Neural cell (in vitro differentiated cells): ENCODE data around the gene IL31. TPM values are rescaled to one million over a fixed set of nuclear protein-coding genes. Genes with fewer than 3 reads are reported as not detected.
"Not testable (repeated sequence)": the region's sequence is repeated elsewhere in the genome, so short reads cannot be mapped to it uniquely, and the experiment has no call there.

ENCODE experiments used
- H2AFZ ChIP-seq: fragments of 200-600, 300-800 bp; sonication (generic), shearing (Covaris generic); 2 replicates; pipeline ENCODE4 v1.6.0; 2014; ENCODE audit warnings: low read depth, mild to moderate bottlenecking, antibody characterized with exemption, low read length, moderate library complexity
- H3F3A ChIP-seq: fragments of 200-600 bp; shearing (Covaris generic); 2 replicates; pipeline ENCODE4 v1.6.1; 2016; ENCODE audit warnings: mild to moderate bottlenecking, moderate library complexity, mixed read lengths, antibody characterized with exemption, low read length; ENCODE audit not compliant: insufficient read depth, poor library complexity, severe bottlenecking
- H3K27ac ChIP-seq: fragments of 200-600, 300-800 bp; sonication (generic), shearing (Covaris generic); 2 replicates; pipeline ENCODE4 v1.5.1; 2014; ENCODE audit warnings: mild to moderate bottlenecking, low read length, moderate library complexity
- H3K27me3 ChIP-seq: fragments of 300-800, 200-600 bp; sonication (generic), shearing (Covaris generic); 2 replicates; pipeline ENCODE4 v1.6.0; 2014; ENCODE audit warnings: mild to moderate bottlenecking, low read depth, low read length, moderate library complexity; ENCODE audit not compliant: insufficient read depth
- H3K36me3 ChIP-seq: fragments of 300-800, 200-600 bp; sonication (generic), shearing (Covaris generic); 2 replicates; pipeline ENCODE4 v1.5.1; 2014; ENCODE audit warnings: mild to moderate bottlenecking, antibody characterized with exemption, low read length, moderate library complexity; ENCODE audit not compliant: insufficient read depth
- H3K4me2 ChIP-seq: fragments of 300-800, 200-600 bp; sonication (generic), shearing (Covaris generic); 2 replicates; pipeline ENCODE4 v1.6.0; 2014; ENCODE audit warnings: mild to moderate bottlenecking, low read length
- H3K4me3 ChIP-seq: fragments of 300-800, 200-600 bp; sonication (generic), shearing (Covaris generic); 2 replicates; pipeline ENCODE4 v1.5.1; 2014; ENCODE audit warnings: mild to moderate bottlenecking, low read length, moderate library complexity
- H3K79me2 ChIP-seq: fragments of 200-600 bp; shearing (Covaris generic); replicated peaks from 2 replicates; pipeline ENCODE4 v1.6.0; 2014; ENCODE audit warnings: mild to moderate bottlenecking, low read length, moderate library complexity; ENCODE audit not compliant: insufficient read depth
- H3K9ac ChIP-seq: fragments of 300-800, 200-600 bp; sonication (generic), shearing (Covaris generic); 2 replicates; pipeline ENCODE4 v1.6.1; 2016; ENCODE audit warnings: mild to moderate bottlenecking, low read length, mixed read lengths
- H3K9me2 ChIP-seq: fragments of 200-600 bp; shearing (Covaris generic); 2 replicates; pipeline ENCODE4 v1.6.1; 2016; ENCODE audit warnings: mild to moderate bottlenecking, low read length, mixed read lengths; ENCODE audit not compliant: insufficient read depth
- H3K9me3 ChIP-seq: fragments of 200-600, 300-800 bp; sonication (generic), shearing (Covaris generic); 2 replicates; pipeline ENCODE4 v1.6.1; 2016; ENCODE audit warnings: mild to moderate bottlenecking, mixed run types, low read length, moderate library complexity, mixed read lengths
- H4K20me1 ChIP-seq: fragments of 200-600 bp; shearing (Covaris generic); 2 replicates; pipeline ENCODE4 v1.6.1; 2016; ENCODE audit warnings: mild to moderate bottlenecking, mixed run types; ENCODE audit not compliant: insufficient read depth
- EP300 ChIP-seq: fragments of 450-650 bp; conservative IDR thresholded peaks from 2 replicates; pipeline ENCODE4 v1.6.1; 2014; ENCODE audit warnings: antibody characterized with exemption, mild to moderate bottlenecking, moderate library complexity; ENCODE audit not compliant: poor library complexity, severe bottlenecking
- EZH2 ChIP-seq: fragments of 200-600, 300-800 bp; shearing (Covaris generic), sonication (generic); IDR thresholded peaks from 2 replicates; pipeline ENCODE4 v1.6.1; 2014; ENCODE audit warnings: antibody characterized with exemption, low read length, borderline replicate concordance, mild to moderate bottlenecking; ENCODE audit not compliant: insufficient read depth, poor library complexity, severe bottlenecking
- MXI1 ChIP-seq: fragments of 450-650 bp; conservative IDR thresholded peaks from 2 replicates; pipeline ENCODE4 v1.6.1; 2014; ENCODE audit warnings: antibody characterized with exemption, mild to moderate bottlenecking; ENCODE audit not compliant: poor library complexity, severe bottlenecking
- POLR2AphosphoS5 ChIP-seq: IDR thresholded peaks from 2 replicates; pipeline ENCODE4 v1.6.1; 2012
- RAD21 ChIP-seq: fragments of 450-650 bp; conservative IDR thresholded peaks from 2 replicates; pipeline ENCODE4 v1.6.1; 2014; ENCODE audit warnings: antibody characterized with exemption, mild to moderate bottlenecking, moderate library complexity
- SMC3 ChIP-seq: fragments of 450-650 bp; conservative IDR thresholded peaks from 2 replicates; pipeline ENCODE4 v1.6.1; 2014; ENCODE audit warnings: antibody characterized with exemption, mild to moderate bottlenecking, moderate library complexity; ENCODE audit not compliant: poor library complexity
- TAF1 ChIP-seq: IDR thresholded peaks from 2 replicates; pipeline ENCODE4 v1.6.1; 2012; ENCODE audit warnings: low read depth
- polyA plus RNA-seq: library from polyadenylated mRNA; depleted of rRNA; stranded (reverse); fragments of >200 nt; gene quantifications from 2 replicates; pipeline ENCODE4 v1.2.3, GENCODE V29; 2014
- TF ChIP-seq, protein P1 (sequence below): IDR thresholded peaks from 2 replicates; pipeline ENCODE4 v1.6.1; 2012; ENCODE audit warnings: borderline replicate concordance
- TF ChIP-seq, protein P2 (sequence below): fragments of 450-650 bp; IDR thresholded peaks from 2 replicates; pipeline ENCODE4 v1.5.1; 2014; ENCODE audit warnings: antibody characterized with exemption, mild to moderate bottlenecking, moderate library complexity; ENCODE audit not compliant: poor library complexity, severe bottlenecking

The IL31 gene
- polyA plus RNA-seq, 1 donor from 2014 or later: not detected

GRCh38 chr12:122183588-122183940 lies 9.5 kb upstream of the IL31 start:
- Histone ChIP-seq H3F3A (no peaks in the 10 kb centered on the region), H3K9ac (no peak overlapping the region), H2AFZ (no peak overlapping the region), H4K20me1 (no peaks in the 10 kb centered on the region), H3K27me3 (peaks cover 14% of the 10 kb centered on the region), H3K27ac (no peak overlapping the region), H3K36me3 (no peaks in the 10 kb centered on the region), H3K9me3 (no peaks in the 10 kb centered on the region), H3K4me2 (no peak overlapping the region), H3K4me3 (peak overlapping the region; percentile 65), H3K79me2 (no peaks in the 10 kb centered on the region), H3K9me2 (no peaks in the 10 kb centered on the region)
- TF ChIP-seq, protein P1, sequence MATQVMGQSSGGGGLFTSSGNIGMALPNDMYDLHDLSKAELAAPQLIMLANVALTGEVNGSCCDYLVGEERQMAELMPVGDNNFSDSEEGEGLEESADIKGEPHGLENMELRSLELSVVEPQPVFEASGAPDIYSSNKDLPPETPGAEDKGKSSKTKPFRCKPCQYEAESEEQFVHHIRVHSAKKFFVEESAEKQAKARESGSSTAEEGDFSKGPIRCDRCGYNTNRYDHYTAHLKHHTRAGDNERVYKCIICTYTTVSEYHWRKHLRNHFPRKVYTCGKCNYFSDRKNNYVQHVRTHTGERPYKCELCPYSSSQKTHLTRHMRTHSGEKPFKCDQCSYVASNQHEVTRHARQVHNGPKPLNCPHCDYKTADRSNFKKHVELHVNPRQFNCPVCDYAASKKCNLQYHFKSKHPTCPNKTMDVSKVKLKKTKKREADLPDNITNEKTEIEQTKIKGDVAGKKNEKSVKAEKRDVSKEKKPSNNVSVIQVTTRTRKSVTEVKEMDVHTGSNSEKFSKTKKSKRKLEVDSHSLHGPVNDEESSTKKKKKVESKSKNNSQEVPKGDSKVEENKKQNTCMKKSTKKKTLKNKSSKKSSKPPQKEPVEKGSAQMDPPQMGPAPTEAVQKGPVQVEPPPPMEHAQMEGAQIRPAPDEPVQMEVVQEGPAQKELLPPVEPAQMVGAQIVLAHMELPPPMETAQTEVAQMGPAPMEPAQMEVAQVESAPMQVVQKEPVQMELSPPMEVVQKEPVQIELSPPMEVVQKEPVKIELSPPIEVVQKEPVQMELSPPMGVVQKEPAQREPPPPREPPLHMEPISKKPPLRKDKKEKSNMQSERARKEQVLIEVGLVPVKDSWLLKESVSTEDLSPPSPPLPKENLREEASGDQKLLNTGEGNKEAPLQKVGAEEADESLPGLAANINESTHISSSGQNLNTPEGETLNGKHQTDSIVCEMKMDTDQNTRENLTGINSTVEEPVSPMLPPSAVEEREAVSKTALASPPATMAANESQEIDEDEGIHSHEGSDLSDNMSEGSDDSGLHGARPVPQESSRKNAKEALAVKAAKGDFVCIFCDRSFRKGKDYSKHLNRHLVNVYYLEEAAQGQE: no peak
- TF ChIP-seq TAF1 (no peak), POLR2AphosphoS5 (no peak), MXI1 (no peak), EP300 (no peak), SMC3 (no peak), RAD21 (no peak), EZH2 (no peak)
- TF ChIP-seq, protein P2, sequence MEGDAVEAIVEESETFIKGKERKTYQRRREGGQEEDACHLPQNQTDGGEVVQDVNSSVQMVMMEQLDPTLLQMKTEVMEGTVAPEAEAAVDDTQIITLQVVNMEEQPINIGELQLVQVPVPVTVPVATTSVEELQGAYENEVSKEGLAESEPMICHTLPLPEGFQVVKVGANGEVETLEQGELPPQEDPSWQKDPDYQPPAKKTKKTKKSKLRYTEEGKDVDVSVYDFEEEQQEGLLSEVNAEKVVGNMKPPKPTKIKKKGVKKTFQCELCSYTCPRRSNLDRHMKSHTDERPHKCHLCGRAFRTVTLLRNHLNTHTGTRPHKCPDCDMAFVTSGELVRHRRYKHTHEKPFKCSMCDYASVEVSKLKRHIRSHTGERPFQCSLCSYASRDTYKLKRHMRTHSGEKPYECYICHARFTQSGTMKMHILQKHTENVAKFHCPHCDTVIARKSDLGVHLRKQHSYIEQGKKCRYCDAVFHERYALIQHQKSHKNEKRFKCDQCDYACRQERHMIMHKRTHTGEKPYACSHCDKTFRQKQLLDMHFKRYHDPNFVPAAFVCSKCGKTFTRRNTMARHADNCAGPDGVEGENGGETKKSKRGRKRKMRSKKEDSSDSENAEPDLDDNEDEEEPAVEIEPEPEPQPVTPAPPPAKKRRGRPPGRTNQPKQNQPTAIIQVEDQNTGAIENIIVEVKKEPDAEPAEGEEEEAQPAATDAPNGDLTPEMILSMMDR: no peak

DNA sequence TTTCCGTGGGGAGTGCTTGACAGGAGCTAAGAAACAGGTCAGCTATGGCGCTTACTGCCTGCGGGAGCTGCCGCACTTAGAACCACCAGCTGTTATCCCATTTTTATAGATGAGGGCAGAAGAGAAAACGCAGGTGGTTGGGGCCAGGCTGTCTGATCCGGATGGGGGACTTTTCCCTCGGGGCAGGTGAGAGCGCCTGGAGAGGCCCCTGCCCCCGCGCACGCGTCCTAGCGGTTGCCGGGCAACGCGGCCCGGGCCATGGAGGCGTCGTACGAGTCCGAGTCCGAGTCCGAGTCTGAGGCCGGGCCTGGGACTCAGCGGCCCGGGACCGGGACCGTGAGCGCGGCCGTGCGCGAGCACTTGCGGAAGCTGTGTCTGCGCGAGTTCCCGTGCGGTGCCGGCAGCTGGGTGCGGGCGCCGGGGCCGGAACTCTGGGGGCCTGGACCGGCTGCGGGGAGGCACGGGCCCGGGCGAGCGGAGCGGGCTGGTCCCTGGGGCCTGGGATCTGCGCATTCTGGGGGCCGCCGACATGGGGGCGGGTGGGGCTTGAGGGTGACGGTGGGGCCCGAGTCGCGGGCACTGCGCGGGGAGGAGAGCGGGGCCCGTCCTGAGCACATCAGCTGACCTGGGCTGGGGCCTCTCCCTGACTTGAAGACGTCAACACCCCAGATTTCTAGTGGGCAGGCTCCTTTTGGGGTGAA lies 9.0 kb upstream of the IL31 start, which contains the start of gene LRRC43:
LRRC43 (plus strand) TSS at position 237 of the 701 bp plus-strand sequence; CDS start at position 259, 22 bp downstream.
- no peak within 1 kb of the TSS for H2AFZ ChIP-seq
- no peaks in the 10 kb centered on the region for H3K36me3 ChIP-seq
- no peaks in the 10 kb centered on the region for H4K20me1 ChIP-seq
- peak within 1 kb of the TSS; percentile 65 for H3K4me3 ChIP-seq
- no peaks in the 10 kb centered on the region for H3K9me3 ChIP-seq
- H3F3A ChIP-seq: no peaks in the 10 kb centered on the region
- no peaks in the 10 kb centered on the region for H3K9me2 ChIP-seq
- H3K79me2 ChIP-seq: no peaks in the 10 kb centered on the region
- no peak within 1 kb of the TSS for H3K27ac ChIP-seq
- H3K4me2 ChIP-seq: no peak within 1 kb of the TSS
- TF ChIP-seq EP300: no peak
- no peak for TF ChIP-seq POLR2AphosphoS5
- TF ChIP-seq SMC3: no peak
- TF ChIP-seq MXI1: no peak
- TF ChIP-seq RAD21: no peak
- no peak for TF ChIP-seq TAF1
- TF ChIP-seq, protein P2: no peak
- TF ChIP-seq EZH2: no peak
- H3K9ac ChIP-seq: peak within 1 kb of the TSS; percentile 38
- H3K27me3 ChIP-seq: peaks cover 14% of the 10 kb centered on the region

GRCh38 chr12:122176473-122176872 lies 2.5 kb upstream of the IL31 start:
- not testable (repeated sequence) for H3K4me3 ChIP-seq, H3K4me2 ChIP-seq, H4K20me1 ChIP-seq, H3K9ac ChIP-seq, H2AFZ ChIP-seq, H3K36me3 ChIP-seq, H3K9me3 ChIP-seq, H3K79me2 ChIP-seq, H3K27ac ChIP-seq, H3K27me3 ChIP-seq, H3K9me2 ChIP-seq, H3F3A ChIP-seq
